SK-N-SH (cell line): ENCODE measurements around the gene PVRIG. TPM values are rescaled to one million over a fixed set of nuclear protein-coding genes. Genes with fewer than 3 reads are reported as not detected.
A peak's percentile ranks its signal among the peaks of the same experiment; 100 is the strongest.
"Not testable (repeated sequence)": the region's sequence is repeated elsewhere in the genome, so short reads cannot be mapped to it uniquely, and the experiment has no call there.

ENCODE experiments used
- CTCF ChIA-PET: fragments of 300-600, 350-600 bp; formaldehyde crosslinking; extraction: SDS; loops from one replicate; lab custom pipeline; 2021; lab: Yijun Ruan, JAX
- POLR2A ChIA-PET: fragments of 350-600 bp; sonication (Branson Sonifier 250); formaldehyde crosslinking; extraction: SDS; loops from one replicate; lab custom pipeline; 2020; ENCODE audit warnings: antibody characterized with exemption, inconsistent platforms; lab: Yijun Ruan, JAX
- DNase-seq: peaks from one replicate; pipeline ENCODE4 v3.0.0; 2012
- H2AFZ ChIP-seq: fragments of 200-600 bp; sonication (generic); 2 replicates; pipeline ENCODE4 v1.8.1; 2016; ENCODE audit warnings: antibody characterized with exemption, mild to moderate bottlenecking, low read depth
- H3F3A ChIP-seq: fragments of 200-600 bp; sonication (generic); replicated peaks from 2 replicates; pipeline ENCODE3; 2016; ENCODE audit warnings: antibody characterized with exemption, mild to moderate bottlenecking; ENCODE audit not compliant: insufficient read depth
- H3K27ac ChIP-seq, 2 experiments: fragments of 200-500 bp in 1 of 2; fragments of 200-600 bp in 1 of 2; sonication (Bioruptor generic) in 1 of 2; sonication (generic), shearing (Covaris generic) in 1 of 2; 2 replicates each; pipeline versions ENCODE4 v1.5.1 to v1.6.1; 2014 to 2016; ENCODE audit warnings: low read depth in 2 of 2, inconsistent platforms in 1 of 2, low read length in 1 of 2, mild to moderate bottlenecking in 1 of 2, mixed read lengths in 1 of 2
- H3K27me3 ChIP-seq: fragments of 200-600 bp; sonication (generic), shearing (Covaris generic); 2 replicates; pipeline ENCODE4 v1.6.1; 2016; ENCODE audit warnings: mixed run types; ENCODE audit not compliant: insufficient read depth
- H3K36me3 ChIP-seq, 2 experiments: fragments of 200-500 bp in 1 of 2; fragments of 200-600 bp in 1 of 2; sonication (Bioruptor generic) in 1 of 2; sonication (generic) in 1 of 2; replicated peaks in 1 of 2; 2 replicates each; pipeline versions ENCODE3 to v1.5.1; 2014 to 2016; ENCODE audit warnings: low read length in 1 of 2, mild to moderate bottlenecking in 1 of 2; ENCODE audit not compliant: insufficient read depth in 2 of 2, control insufficient read depth in 1 of 2
- H3K4me1 ChIP-seq, 2 experiments: fragments of 200-500 bp in 1 of 2; fragments of 200-600 bp in 1 of 2; sonication (Bioruptor generic) in 1 of 2; sonication (generic), shearing (Covaris generic) in 1 of 2; 2 replicates each; pipeline versions ENCODE4 v1.5.1 to v1.6.1; 2014 to 2016; ENCODE audit warnings: low read depth in 1 of 2, low read length in 1 of 2, mixed run types in 1 of 2; ENCODE audit not compliant: insufficient read depth in 2 of 2, control insufficient read depth in 1 of 2
- H3K4me2 ChIP-seq: fragments of 200-600 bp; sonication (generic), shearing (Covaris generic); 2 replicates; pipeline ENCODE4 v1.6.1; 2017; ENCODE audit warnings: mixed run types
- H3K4me3 ChIP-seq, 2 experiments: fragments of 200-500 bp in 1 of 2; fragments of 200-600 bp in 1 of 2; sonication (Bioruptor generic) in 1 of 2; sonication (generic), shearing (Covaris generic) in 1 of 2; 2 replicates each; pipeline versions ENCODE4 v1.5.1 to v1.8.1; 2014 to 2016; ENCODE audit warnings: low read depth in 2 of 2, inconsistent platforms in 1 of 2, low read length in 1 of 2, mild to moderate bottlenecking in 1 of 2, mixed read lengths in 1 of 2, moderate library complexity in 1 of 2
- H3K79me2 ChIP-seq: fragments of 200-600 bp; sonication (generic); 2 replicates; pipeline ENCODE4 v1.8.1; 2017; ENCODE audit warnings: mild to moderate bottlenecking; ENCODE audit not compliant: insufficient read depth
- H3K9ac ChIP-seq: fragments of 200-600 bp; sonication (generic); 2 replicates; pipeline ENCODE4 v1.6.1; 2017; ENCODE audit warnings: mixed run types
- H3K9me2 ChIP-seq: fragments of 200-600 bp; sonication (generic); 2 replicates; pipeline ENCODE4 v1.6.1; 2017; ENCODE audit warnings: mixed run types
- H3K9me3 ChIP-seq: fragments of 200-600 bp; sonication (generic); 2 replicates; pipeline ENCODE4 v1.6.1; 2017; ENCODE audit warnings: mixed run types, mild to moderate bottlenecking, moderate library complexity
- H4K20me1 ChIP-seq: fragments of 200-600 bp; sonication (generic); 2 replicates; pipeline ENCODE4 v1.6.1; 2017; ENCODE audit warnings: mild to moderate bottlenecking, mixed run types; ENCODE audit not compliant: insufficient read depth
- ELF1 ChIP-seq: IDR thresholded peaks from 2 replicates; pipeline ENCODE4 v1.4.0; 2012
- EP300 ChIP-seq, 2 experiments: IDR thresholded peaks; 2 replicates each; pipeline versions ENCODE4 v1.4.0 to v1.6.1; 2012; ENCODE audit warnings: borderline replicate concordance in 1 of 2, low read depth in 1 of 2, low read length in 1 of 2
- EZH2phosphoT487 ChIP-seq: fragments of 200-600 bp; sonication (generic); IDR thresholded peaks from 2 replicates; pipeline ENCODE4 v1.6.1; 2017; ENCODE audit warnings: low read depth, mixed run types, mild to moderate bottlenecking, antibody characterized with exemption, moderate library complexity, borderline replicate concordance
- FOXJ3 ChIP-seq: sonication (generic); formaldehyde crosslinking; IDR thresholded peaks from 2 replicates; pipeline ENCODE4 v1.5.1; 2020; ENCODE audit warnings: mild to moderate bottlenecking, missing genetic modification reagents
- GATA2 ChIP-seq: sonication (generic); formaldehyde crosslinking; IDR thresholded peaks from 2 replicates; pipeline ENCODE4 v1.5.0; 2020; ENCODE audit warnings: mild to moderate bottlenecking, missing genetic modification reagents
- JUND ChIP-seq: IDR thresholded peaks from 2 replicates; pipeline ENCODE4 v1.4.0; 2012
- MEF2A ChIP-seq: IDR thresholded peaks from 2 replicates; pipeline ENCODE4 v1.4.0; 2012; ENCODE audit warnings: low read depth, borderline replicate concordance
- RAD21 ChIP-seq: IDR thresholded peaks from 2 replicates; pipeline ENCODE4 v1.6.1; 2012; ENCODE audit warnings: mild to moderate bottlenecking, low read length
- RCOR1 ChIP-seq: fragments of 150-350 bp; IDR thresholded peaks from 2 replicates; pipeline ENCODE4 v1.6.1; 2017; ENCODE audit warnings: antibody characterized with exemption, low read length
- RFX5 ChIP-seq: IDR thresholded peaks from 2 replicates; pipeline ENCODE4 v1.6.1; 2012; ENCODE audit warnings: mild to moderate bottlenecking, improper control_type of control experiment, low read length
- RXRA ChIP-seq: IDR thresholded peaks from 2 replicates; pipeline ENCODE4 v1.4.0; 2012; ENCODE audit warnings: low read depth, mild to moderate bottlenecking, borderline replicate concordance
- SMC3 ChIP-seq: IDR thresholded peaks from 2 replicates; pipeline ENCODE4 v1.6.1; 2012; ENCODE audit warnings: low read depth, low read length, improper control_type of control experiment
- TAF1 ChIP-seq: IDR thresholded peaks from 2 replicates; pipeline ENCODE4 v1.6.1; 2012; ENCODE audit warnings: low read depth, mild to moderate bottlenecking, low read length, moderate library complexity, borderline replicate concordance
- TCF12 ChIP-seq: IDR thresholded peaks from 2 replicates; pipeline ENCODE4 v1.4.0; 2012
- WGBS: methylation state at CpG from one replicate; pipeline ENCODE4 v1.1.6; 2017; ENCODE audit warnings: low lambda C conversion rate; 5-methylcytosine and 5-hydroxymethylcytosine counted together
- polyA plus RNA-seq, 3 experiments: library from polyadenylated mRNA; depleted of rRNA; stranded (reverse); fragments of >200 nt; gene quantifications; 2 replicates each; pipeline ENCODE4 v1.2.3, GENCODE V29; 2012
- TF ChIP-seq, protein P1 (sequence below): fragments of 150-350 bp; IDR thresholded peaks from 2 replicates; pipeline ENCODE4 v1.6.1; 2016; ENCODE audit warnings: mild to moderate bottlenecking, low read depth, low read length
- TF ChIP-seq, protein P2 (sequence below): fragments of 200-600 bp; sonication (generic); IDR thresholded peaks from 2 replicates; pipeline ENCODE4 v1.6.1; 2017; ENCODE audit warnings: antibody characterized with exemption, mild to moderate bottlenecking, moderate library complexity
- TF ChIP-seq, protein P3 (sequence below): IDR thresholded peaks from 2 replicates; pipeline ENCODE4; 2012
- TF ChIP-seq, protein P4 (sequence below): IDR thresholded peaks from 2 replicates; pipeline ENCODE4 v1.4.0; 2012; ENCODE audit warnings: low read depth

The PVRIG gene
- polyA plus RNA-seq, 1 of the 3 experiments (the other 2 are of a cell fraction) = not detected

DNA sequence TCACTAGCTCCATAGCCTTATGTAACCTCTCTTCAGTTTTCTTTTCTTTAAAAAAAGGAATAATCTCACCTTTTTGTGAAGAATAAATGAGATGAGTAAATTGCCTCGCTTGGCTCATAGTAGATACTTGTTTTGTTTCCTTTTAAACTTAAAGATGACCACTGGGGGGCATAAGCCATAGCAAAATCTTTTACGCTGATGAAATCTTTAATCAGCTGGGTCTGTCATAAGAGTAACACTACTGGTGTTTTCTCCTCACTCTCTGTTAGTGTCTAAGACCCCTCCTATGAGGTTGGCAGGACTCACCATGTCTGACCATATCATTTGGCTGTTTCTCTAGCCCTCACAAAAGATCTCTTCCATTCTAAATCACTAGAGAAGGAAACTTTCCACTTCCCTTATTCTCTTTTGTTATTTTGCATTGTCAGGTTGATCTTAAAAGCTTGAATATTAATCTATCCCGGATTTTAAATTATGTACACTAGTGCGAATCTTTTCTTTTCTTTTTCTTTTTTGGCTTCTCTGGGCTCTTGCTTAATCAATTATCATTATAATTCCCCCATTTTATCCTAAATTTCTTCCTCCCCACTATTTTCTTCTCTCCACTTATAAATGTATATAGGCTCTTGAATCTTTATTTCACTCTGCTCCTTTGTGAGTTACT lies 29.6 kb upstream of the PVRIG start:
- Histone ChIP-seq H3K9ac (no peak overlapping the region), H4K20me1 (no peaks in the 10 kb centered on the region), H3K36me3 (no peaks in the 10 kb centered on the region), H3K79me2 (no peaks in the 10 kb centered on the region), H3K9me3 (no peaks in the 10 kb centered on the region), H3K27me3 (no peaks in the 10 kb centered on the region), H3F3A (peaks cover 4% of the 10 kb centered on the region), H3K9me2 (no peaks in the 10 kb centered on the region), H3K27ac (no peak overlapping the region), H3K4me1 (peaks cover 0 to 6% of the 10 kb centered on the region in 2 experiments; a peak in 1 of 4 replicates), H3K4me3 (no peak overlapping the region), H2AFZ (peak overlapping the region; percentile 54; the same call in 1 of the 2 replicates), H3K4me2 (no peak overlapping the region)
- 65% methylated on average over 4 of the region's 4 CpGs for WGBS
- DNase-seq = peak; percentile 23
- POLR2A ChIA-PET = interaction anchor here (0.7 kb wide), 1 partner anchor 23 kb away, joined by 3 read pairs; no protein-coding TSS in a partner anchor
- CTCF ChIA-PET = interaction anchor here (0.6 to 4.2 kb wide), 10 partner anchors 8 to 203 kb away, joined by 3 to 31 read pairs (median 4); partner anchors contain the start of genes GPC2, LAMTOR4 and STAG3
- TF ChIP-seq, protein P1, sequence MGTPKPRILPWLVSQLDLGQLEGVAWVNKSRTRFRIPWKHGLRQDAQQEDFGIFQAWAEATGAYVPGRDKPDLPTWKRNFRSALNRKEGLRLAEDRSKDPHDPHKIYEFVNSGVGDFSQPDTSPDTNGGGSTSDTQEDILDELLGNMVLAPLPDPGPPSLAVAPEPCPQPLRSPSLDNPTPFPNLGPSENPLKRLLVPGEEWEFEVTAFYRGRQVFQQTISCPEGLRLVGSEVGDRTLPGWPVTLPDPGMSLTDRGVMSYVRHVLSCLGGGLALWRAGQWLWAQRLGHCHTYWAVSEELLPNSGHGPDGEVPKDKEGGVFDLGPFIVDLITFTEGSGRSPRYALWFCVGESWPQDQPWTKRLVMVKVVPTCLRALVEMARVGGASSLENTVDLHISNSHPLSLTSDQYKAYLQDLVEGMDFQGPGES = no peak
- no peak for TF ChIP-seq RXRA
- TF ChIP-seq, protein P2, sequence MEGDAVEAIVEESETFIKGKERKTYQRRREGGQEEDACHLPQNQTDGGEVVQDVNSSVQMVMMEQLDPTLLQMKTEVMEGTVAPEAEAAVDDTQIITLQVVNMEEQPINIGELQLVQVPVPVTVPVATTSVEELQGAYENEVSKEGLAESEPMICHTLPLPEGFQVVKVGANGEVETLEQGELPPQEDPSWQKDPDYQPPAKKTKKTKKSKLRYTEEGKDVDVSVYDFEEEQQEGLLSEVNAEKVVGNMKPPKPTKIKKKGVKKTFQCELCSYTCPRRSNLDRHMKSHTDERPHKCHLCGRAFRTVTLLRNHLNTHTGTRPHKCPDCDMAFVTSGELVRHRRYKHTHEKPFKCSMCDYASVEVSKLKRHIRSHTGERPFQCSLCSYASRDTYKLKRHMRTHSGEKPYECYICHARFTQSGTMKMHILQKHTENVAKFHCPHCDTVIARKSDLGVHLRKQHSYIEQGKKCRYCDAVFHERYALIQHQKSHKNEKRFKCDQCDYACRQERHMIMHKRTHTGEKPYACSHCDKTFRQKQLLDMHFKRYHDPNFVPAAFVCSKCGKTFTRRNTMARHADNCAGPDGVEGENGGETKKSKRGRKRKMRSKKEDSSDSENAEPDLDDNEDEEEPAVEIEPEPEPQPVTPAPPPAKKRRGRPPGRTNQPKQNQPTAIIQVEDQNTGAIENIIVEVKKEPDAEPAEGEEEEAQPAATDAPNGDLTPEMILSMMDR = peak; percentile 67
- TF ChIP-seq SMC3 = peak; percentile 45
- TF ChIP-seq RAD21 = peak; percentile 47

DNA sequence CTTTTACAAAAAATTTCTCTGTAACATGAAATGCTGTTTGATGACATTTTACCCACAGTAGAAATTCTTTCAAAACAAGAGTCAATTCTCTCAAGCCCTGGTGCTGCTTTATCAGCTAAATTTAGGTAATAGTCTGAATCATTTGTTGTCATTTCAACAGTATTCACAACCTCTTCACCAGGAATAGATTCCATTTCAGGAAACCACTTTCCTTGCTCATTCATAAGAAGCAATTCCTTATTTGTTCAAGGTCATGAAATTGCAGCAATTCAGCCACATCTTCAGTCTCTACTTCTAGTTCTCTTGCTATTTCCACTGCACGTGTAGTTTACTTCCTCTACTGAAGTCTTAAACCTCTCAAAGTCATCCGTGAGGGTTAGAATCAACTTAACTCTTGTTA lies 28.0 kb upstream of the PVRIG start:
- 0 out of 2 replicates have a peak overlapping the region, but pooled peaks have one; percentile 10 for H2AFZ ChIP-seq
- H4K20me1 ChIP-seq = no peaks in the 10 kb centered on the region
- H3K27me3 ChIP-seq = no peaks in the 10 kb centered on the region
- no peaks in the 10 kb centered on the region for H3K9me2 ChIP-seq
- no peaks in the 10 kb centered on the region for H3K79me2 ChIP-seq
- no peak overlapping the region for H3K27ac ChIP-seq
- no peaks in the 10 kb centered on the region for H3K9me3 ChIP-seq
- no peak for TF ChIP-seq MEF2A
- no peak for TF ChIP-seq RCOR1
- no peak for TF ChIP-seq SMC3
- TF ChIP-seq, protein P3, sequence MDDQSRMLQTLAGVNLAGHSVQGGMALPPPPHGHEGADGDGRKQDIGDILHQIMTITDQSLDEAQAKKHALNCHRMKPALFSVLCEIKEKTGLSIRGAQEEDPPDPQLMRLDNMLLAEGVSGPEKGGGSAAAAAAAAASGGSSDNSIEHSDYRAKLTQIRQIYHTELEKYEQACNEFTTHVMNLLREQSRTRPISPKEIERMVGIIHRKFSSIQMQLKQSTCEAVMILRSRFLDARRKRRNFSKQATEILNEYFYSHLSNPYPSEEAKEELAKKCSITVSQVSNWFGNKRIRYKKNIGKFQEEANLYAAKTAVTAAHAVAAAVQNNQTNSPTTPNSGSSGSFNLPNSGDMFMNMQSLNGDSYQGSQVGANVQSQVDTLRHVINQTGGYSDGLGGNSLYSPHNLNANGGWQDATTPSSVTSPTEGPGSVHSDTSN = no peak
- TF ChIP-seq JUND = no peak
- TF ChIP-seq TCF12 = no peak
- TF ChIP-seq EP300 (IDR thresholded peaks at IDR 0.05; ENCODE audit: borderline replicate concordance in 1 of 2, low read depth in 1 of 2, low read length in 1 of 2) = no peak
- no peak for TF ChIP-seq ELF1
- TF ChIP-seq, protein P4, sequence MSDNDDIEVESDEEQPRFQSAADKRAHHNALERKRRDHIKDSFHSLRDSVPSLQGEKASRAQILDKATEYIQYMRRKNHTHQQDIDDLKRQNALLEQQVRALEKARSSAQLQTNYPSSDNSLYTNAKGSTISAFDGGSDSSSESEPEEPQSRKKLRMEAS = no peak
- TF ChIP-seq EZH2phosphoT487 = no peak
- no peak for TF ChIP-seq RFX5
- no peak for TF ChIP-seq RAD21
- no peak for TF ChIP-seq GATA2 (CRISPR knock-in tag)
- TF ChIP-seq TAF1 = no peak
- no peak for TF ChIP-seq FOXJ3 (CRISPR knock-in tag)
- no peak overlapping the region for H3K4me2 ChIP-seq
- WGBS = 83% methylated on average over 2 of the region's 2 CpGs
- DNase-seq = no peak
- peaks cover 0 to 6% of the 10 kb centered on the region in 2 experiments; a peak in 1 of 4 replicates for H3K4me1 ChIP-seq
- H3K9ac ChIP-seq = no peak overlapping the region
- no peaks in the 10 kb centered on the region for H3K36me3 ChIP-seq
- POLR2A ChIA-PET = no interaction called here
- peaks cover 4% of the 10 kb centered on the region for H3F3A ChIP-seq
- CTCF ChIA-PET = no interaction called here
- no peak overlapping the region for H3K4me3 ChIP-seq

DNA sequence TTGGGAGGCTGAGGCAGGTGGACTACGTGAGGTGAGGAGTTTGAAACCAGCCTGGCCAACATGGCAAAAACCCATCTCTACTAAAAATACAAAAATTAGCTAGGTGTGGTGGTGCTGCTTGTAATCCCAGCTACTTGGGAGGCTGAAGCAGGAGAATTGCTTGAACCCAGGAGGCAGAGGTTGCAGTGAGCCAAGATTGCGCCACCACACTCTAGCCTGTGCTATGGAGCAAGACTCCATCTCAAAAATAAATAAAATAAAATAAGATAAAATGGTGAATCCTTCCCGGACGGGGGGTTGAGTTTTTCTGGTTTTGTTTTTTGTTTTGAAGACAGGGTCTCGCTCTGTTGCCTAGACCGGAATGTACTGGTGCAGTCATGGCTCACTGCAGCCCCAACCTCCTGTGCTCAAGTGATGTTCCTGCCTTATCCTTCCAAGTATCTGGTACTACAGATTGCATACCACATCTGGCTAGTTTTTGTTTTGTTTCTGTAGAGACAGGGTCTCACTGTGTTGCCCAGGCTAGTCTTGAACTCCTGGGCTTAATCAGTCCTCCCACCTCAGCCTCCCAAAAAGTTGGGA lies 27.4 kb upstream of the PVRIG start:
- H3K79me2 ChIP-seq, H4K20me1 ChIP-seq, H3K9ac ChIP-seq, H2AFZ ChIP-seq, H3K9me3 ChIP-seq, DNase-seq, H3F3A ChIP-seq, H3K4me3 ChIP-seq, POLR2A ChIA-PET, H3K27me3 ChIP-seq, H3K36me3 ChIP-seq, H3K4me2 ChIP-seq, H3K4me1 ChIP-seq, H3K9me2 ChIP-seq, H3K27ac ChIP-seq: not testable (repeated sequence)
- 85% methylated on average over 6 of the region's 6 CpGs for WGBS
- CTCF ChIA-PET = interaction anchor here (4.7 kb wide), 1 partner anchor 60 kb away, joined by 18 read pairs; no protein-coding TSS in a partner anchor
